MCF 10A (cell line): ENCODE results near the gene TUBB6. TPM values are rescaled to one million over a fixed set of nuclear protein-coding genes. Genes with fewer than 3 reads are reported as not detected.

Experiments used
- BruUV-seq: library from RNA; stranded (reverse); fragments of 400-500 nt; replicated peaks from 2 replicates; lab custom pipeline; 2021; lab: Mats Ljungman, UMichigan
- CTCF ChIA-PET: fragments of 300-600 bp; sonication (Branson Sonifier 250); formaldehyde crosslinking; extraction: SDS; loops from one replicate; lab custom pipeline; 2021; ENCODE audit warnings: antibody characterized with exemption, inconsistent platforms; lab: Yijun Ruan, JAX
- POLR2A ChIA-PET: fragments of 300-600, 350-650 bp; sonication (Branson Sonifier 250); formaldehyde crosslinking; extraction: SDS; loops from one replicate; lab custom pipeline; 2020; ENCODE audit warnings: antibody characterized with exemption, inconsistent platforms; lab: Yijun Ruan, JAX
- DNase-seq: peaks from one replicate; pipeline ENCODE4 v3.0.0-alpha.2; 2018; ENCODE audit not compliant: unreplicated experiment
- H3K27ac Mint-ChIP-seq: one replicate; pipeline ENCODE4 v1.8.0; 2022; ENCODE audit warnings: mild to moderate bottlenecking, low read depth, mixed read lengths; ENCODE audit not compliant: unreplicated experiment
- H3K27me3 Mint-ChIP-seq: one replicate; pipeline ENCODE4 v1.8.0; 2022; ENCODE audit warnings: mixed read lengths; ENCODE audit not compliant: insufficient read depth, unreplicated experiment
- H3K36me3 Mint-ChIP-seq: one replicate; pipeline ENCODE4 v1.8.0; 2022; ENCODE audit warnings: mild to moderate bottlenecking, moderate library complexity, mixed read lengths; ENCODE audit not compliant: insufficient read depth, unreplicated experiment
- H3K4me1 Mint-ChIP-seq: one replicate; pipeline ENCODE4 v1.8.0; 2022; ENCODE audit warnings: mixed read lengths; ENCODE audit not compliant: insufficient read depth, unreplicated experiment
- H3K4me3 Mint-ChIP-seq: one replicate; pipeline ENCODE4 v1.8.0; 2022; ENCODE audit warnings: mild to moderate bottlenecking, moderate library complexity, mixed read lengths; ENCODE audit not compliant: unreplicated experiment
- H3K9me3 Mint-ChIP-seq: one replicate; pipeline ENCODE4 v1.8.0; 2022; ENCODE audit warnings: mixed read lengths; ENCODE audit not compliant: unreplicated experiment
- intact Hi-C: fragments of 100-400 bp; cut with micrococcal nuclease; formaldehyde crosslinking; loops from 2 replicates; pipeline ENCODE4 v1.14.1; 2022
- total RNA-seq: library from RNA; stranded (reverse); gene quantifications from 2 replicates; pipeline ENCODE4 v1.2.3, GENCODE V29; 2022
- TF ChIP-seq, protein P1 (sequence below): fragments of 200-600 bp; IDR thresholded peaks from one replicate; pipeline ENCODE4 v1.8.0; 2022; ENCODE audit warnings: antibody characterized with exemption, mild to moderate bottlenecking; ENCODE audit not compliant: unreplicated experiment

Gene TUBB6
- total RNA-seq, 1 experiment from 2014 or later, result 167 TPM

DNA sequence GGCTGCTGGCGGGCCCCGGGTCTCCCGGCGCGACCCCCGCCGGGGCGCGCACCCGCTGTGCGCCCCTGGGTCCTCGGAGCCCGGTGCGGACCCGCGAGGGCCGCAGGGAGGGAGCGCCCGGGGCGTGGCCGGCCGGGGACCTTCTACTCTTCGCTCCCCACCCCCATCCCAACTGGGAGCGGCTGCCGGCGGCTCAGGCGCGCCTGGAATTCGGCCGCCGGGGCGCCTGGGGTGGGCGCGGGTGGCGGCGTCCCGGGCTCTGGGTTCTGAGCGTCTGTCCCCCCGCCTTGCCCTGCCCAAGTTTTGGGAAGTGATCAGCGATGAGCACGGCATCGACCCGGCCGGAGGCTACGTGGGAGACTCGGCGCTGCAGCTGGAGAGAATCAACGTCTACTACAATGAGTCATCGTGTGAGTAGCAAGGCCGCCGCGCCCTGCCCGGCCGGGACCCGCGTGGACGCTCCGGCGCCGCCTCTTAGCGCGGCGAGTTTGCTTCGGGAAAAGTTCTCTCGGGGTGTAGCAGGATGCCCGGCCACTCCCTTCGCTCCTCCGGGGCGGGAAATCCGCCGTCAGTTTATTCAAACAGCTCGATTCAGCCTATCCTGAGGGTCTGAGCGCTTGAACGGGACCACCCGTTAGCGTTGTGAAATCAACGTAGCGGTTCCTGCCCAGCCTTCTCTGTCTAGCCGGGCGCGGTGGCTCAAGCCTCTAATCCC lies 502 bp downstream of the TUBB6 start:
- TF ChIP-seq, protein P1, sequence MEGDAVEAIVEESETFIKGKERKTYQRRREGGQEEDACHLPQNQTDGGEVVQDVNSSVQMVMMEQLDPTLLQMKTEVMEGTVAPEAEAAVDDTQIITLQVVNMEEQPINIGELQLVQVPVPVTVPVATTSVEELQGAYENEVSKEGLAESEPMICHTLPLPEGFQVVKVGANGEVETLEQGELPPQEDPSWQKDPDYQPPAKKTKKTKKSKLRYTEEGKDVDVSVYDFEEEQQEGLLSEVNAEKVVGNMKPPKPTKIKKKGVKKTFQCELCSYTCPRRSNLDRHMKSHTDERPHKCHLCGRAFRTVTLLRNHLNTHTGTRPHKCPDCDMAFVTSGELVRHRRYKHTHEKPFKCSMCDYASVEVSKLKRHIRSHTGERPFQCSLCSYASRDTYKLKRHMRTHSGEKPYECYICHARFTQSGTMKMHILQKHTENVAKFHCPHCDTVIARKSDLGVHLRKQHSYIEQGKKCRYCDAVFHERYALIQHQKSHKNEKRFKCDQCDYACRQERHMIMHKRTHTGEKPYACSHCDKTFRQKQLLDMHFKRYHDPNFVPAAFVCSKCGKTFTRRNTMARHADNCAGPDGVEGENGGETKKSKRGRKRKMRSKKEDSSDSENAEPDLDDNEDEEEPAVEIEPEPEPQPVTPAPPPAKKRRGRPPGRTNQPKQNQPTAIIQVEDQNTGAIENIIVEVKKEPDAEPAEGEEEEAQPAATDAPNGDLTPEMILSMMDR, result no peak
- peak overlapping the region; percentile 86 for H3K4me3 Mint-ChIP-seq
- no peaks in the 10 kb centered on the region for H3K9me3 Mint-ChIP-seq
- BruUV-seq, result no TSS peak
- H3K27ac Mint-ChIP-seq, result peak overlapping the region; percentile 87
- H3K36me3 Mint-ChIP-seq, result peaks cover 53% of the 10 kb centered on the region
- peak; percentile 85 for DNase-seq
- ChIA-PET CTCF (interaction anchor here (0.5 to 3.2 kb wide), 5 partner anchors 9 to 44 kb away, joined by 3 to 18 read pairs (median 4); no protein-coding TSS in a partner anchor), POLR2A (interaction anchor here (0.6 to 8.2 kb wide), 18 partner anchors 9 to 580 kb away, joined by 3 to 234 read pairs (median 4); partner anchors contain the start of genes AFG3L2 and CEP76)
- peaks cover 20% of the 10 kb centered on the region for H3K4me1 Mint-ChIP-seq
- intact Hi-C loops, result loop anchor here (2.0 kb wide), 1 partner anchor 36 kb away; no protein-coding TSS in a partner anchor
- H3K27me3 Mint-ChIP-seq, result no peaks in the 10 kb centered on the region

DNA sequence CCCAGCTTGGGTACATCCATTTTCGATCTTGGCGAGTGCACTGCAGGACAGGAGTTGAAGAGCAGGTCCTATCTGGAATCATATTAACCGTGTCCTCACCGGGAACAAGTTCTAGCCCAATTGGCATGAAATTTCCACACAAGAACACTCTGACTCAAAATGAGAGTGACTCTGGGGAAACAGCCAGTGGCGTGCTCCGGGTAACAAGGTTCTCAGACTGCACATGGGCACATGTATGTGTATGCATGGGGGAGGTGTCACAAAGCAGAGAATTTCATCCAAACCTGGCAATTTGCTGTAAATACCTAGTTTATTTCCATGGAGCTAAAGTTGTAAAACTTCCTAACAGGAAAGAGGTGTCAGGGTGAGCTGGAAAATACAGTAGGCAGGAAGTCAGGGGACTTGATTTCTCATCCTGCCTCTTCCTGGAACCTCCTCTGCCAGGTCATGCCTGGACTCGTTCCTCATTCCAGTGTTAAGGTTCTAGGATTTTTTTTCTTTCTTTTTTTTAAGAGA lies 1.7 kb downstream of the TUBB6 start:
- H3K27me3 Mint-ChIP-seq, result no peaks in the 10 kb centered on the region

DNA sequence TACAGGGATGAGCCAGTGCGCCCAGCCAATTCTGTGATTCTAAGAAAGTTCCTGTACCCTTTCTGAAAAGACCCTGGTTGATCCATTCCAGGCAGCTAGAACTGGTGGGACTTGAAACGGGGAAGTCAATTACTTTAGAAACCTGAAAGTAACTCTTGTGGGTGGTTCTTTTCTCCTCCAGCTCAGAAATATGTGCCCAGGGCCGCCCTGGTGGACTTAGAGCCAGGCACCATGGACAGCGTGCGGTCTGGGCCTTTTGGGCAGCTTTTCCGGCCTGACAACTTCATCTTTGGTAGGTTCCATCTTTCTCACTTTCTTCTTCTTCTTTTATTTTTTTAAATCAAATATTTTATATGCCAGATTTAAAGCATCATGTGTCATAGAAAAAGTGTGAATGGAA lies 2.7 kb downstream of the TUBB6 start:
- ChIA-PET POLR2A (interaction anchor here (0.6 to 8.2 kb wide), 12 partner anchors 8 to 290 kb away, joined by 3 to 234 read pairs (median 4); no protein-coding TSS in a partner anchor), CTCF (interaction anchor here (0.7 to 3.2 kb wide), 5 partner anchors 8 to 39 kb away, joined by 3 to 21 read pairs (median 7); no protein-coding TSS in a partner anchor)
- Mint-ChIP-seq H3K36me3 (peaks cover 70% of the 10 kb centered on the region), H3K4me1 (peaks cover 12% of the 10 kb centered on the region), H3K27me3 (no peaks in the 10 kb centered on the region), H3K27ac (peak overlapping the region; percentile 87), H3K4me3 (peak overlapping the region; percentile 86), H3K9me3 (no peaks in the 10 kb centered on the region)
- DNase-seq, result no peak
- TF ChIP-seq, protein P1, result no peak
- intact Hi-C loops, result no loop called here
- BruUV-seq, result no TSS peak

More for the DNA sequence above, 1.7 kb downstream of the TUBB6 start:
- H3K9me3 Mint-ChIP-seq, result no peaks in the 10 kb centered on the region
- peaks cover 60% of the 10 kb centered on the region for H3K36me3 Mint-ChIP-seq
- intact Hi-C loops, result loop anchor here (2.0 kb wide), 1 partner anchor 37 kb away; no protein-coding TSS in a partner anchor
- TF ChIP-seq, protein P1, result no peak
- peak overlapping the region; percentile 87 for H3K27ac Mint-ChIP-seq
- peak; percentile 79 for DNase-seq
- ChIA-PET CTCF (interaction anchor here (0.7 to 3.2 kb wide), 5 partner anchors 18 to 328 kb away, joined by 3 to 21 read pairs (median 7); partner anchors contain the start of gene IMPA2), POLR2A (interaction anchor here (0.7 to 8.2 kb wide), 18 partner anchors 9 to 579 kb away, joined by 3 to 234 read pairs (median 4); partner anchors contain the start of gene AFG3L2)
- peaks cover 17% of the 10 kb centered on the region for H3K4me1 Mint-ChIP-seq
- H3K4me3 Mint-ChIP-seq, result peak overlapping the region; percentile 86
- BruUV-seq, result TSS peak; percentile 33

DNA sequence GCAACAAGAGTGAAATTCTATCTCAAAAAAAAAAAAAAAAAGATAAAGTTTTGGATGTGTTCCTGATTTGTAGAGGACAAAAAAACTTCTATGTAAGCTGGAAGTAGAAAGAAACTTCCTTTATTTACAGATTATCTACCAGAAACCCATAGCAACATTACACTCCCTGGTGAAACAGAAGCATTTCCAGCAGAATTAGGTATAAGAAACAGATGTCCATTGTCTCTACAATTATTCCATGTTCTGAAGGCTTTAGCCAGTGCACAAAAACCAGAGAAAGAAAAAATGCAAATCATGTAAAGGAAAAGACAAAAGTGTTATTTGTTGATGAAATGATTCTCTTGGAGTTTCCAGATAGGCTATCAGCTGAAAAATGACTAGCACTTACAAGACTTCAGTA lies 4.9 kb downstream of the TUBB6 start:
- peaks cover 86% of the 10 kb centered on the region for H3K36me3 Mint-ChIP-seq
- no peaks in the 10 kb centered on the region for H3K27me3 Mint-ChIP-seq
- no peaks in the 10 kb centered on the region for H3K9me3 Mint-ChIP-seq
- POLR2A ChIA-PET, result interaction anchor here (2.9 kb wide), 1 partner anchor 25 kb away, joined by 15 read pairs; no protein-coding TSS in a partner anchor
- TF ChIP-seq, protein P1, result no peak
- BruUV-seq, result no TSS peak
- intact Hi-C loops, result no loop called here
- H3K27ac Mint-ChIP-seq, result no peak overlapping the region
- DNase-seq, result no peak
- CTCF ChIA-PET, result interaction anchor here (1.1 to 1.5 kb wide), 3 partner anchors 9 to 238 kb away, joined by 5 to 7 read pairs (median 7); no protein-coding TSS in a partner anchor
- no peak overlapping the region for H3K4me3 Mint-ChIP-seq
- H3K4me1 Mint-ChIP-seq, result peaks cover 16% of the 10 kb centered on the region
